ENCODE measurements around the gene LRRK1.

LRRK1 gene

DNA sequence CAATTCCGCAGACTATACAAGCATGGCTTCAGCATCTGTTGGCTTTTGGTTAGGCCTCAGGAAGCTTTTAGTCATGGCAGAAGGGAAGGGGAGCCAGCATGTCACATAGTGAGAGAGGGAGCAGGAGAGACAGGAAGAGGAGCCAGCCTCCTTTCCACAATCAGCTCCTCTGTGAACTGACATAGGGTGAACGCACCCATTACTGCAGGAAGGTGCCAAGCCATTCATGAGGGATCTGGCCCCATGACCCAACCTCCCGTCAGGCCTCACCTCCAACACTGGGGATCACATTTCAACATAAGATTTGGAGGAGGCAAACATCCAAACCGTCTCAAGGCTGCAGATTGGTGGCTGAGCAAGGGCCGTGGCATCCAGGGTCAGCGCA, 106.3 kb downstream of the LRRK1 start:
- no peak for DNase-seq

DNA sequence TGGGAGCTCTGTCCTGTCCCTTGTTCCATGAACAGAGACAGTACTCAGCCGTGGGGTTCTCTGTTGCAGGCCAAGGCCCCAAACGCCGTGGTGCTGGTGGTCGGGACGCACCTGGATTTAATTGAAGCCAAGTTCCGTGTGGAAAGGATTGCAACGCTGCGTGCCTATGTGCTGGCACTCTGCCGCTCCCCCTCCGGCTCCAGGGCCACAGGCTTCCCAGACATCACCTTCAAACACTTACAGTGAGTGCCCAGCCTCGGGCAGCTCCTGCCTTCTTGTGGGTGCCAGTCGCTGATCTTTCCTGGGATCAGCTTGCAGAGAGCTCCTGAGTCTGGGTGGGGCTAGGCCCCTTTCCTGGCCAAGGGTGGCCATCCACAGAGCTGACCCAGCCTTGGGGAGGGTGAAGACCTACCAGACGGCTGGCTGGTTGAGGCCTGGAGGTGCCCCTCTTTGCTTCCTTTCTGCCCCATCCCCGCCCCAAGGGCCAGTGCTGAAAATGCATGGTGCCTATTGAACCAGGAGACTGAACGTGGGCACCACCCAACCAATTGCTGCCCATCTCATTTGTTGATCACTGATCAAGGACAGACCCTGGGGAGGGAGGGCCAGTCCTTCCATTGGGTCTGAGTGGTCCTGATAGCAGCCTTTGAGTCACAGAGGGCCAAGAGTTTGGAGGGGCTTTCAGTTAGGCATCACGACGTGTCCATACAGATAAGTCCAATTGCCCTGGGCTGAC, 106.9 kb downstream of the LRRK1 start:
- no peak for DNase-seq

DNA sequence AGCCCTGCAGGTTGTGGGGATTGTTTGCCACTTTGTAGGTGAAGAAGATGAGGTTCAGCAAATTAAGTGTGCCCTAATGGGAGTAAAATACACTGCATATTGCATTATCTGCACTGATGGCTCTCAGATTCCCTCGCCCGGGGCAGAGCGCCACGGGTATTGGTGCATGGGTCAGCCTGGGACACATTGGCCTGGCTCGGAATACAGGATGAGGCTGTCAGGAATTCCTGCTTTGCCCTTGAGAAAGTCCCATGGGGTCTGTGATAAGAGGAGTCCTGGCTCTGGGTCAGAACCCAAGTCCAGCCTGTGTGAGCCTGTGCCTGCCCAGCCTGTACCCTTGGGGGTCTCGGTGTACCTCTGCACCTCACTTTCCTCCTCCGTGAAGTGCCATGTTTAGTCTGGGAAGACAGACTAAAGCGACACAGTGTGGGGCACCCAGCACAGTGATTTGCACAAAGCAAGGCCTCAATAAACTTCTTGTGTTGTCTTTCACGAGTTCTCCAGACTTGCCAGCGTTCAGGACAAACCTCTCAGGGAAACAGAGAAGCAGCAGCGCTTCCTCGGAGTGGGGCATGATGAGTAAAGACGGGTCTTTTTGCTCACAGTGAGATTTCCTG, 107.6 kb downstream of the LRRK1 start:
- DNase-seq: no peak

DNA sequence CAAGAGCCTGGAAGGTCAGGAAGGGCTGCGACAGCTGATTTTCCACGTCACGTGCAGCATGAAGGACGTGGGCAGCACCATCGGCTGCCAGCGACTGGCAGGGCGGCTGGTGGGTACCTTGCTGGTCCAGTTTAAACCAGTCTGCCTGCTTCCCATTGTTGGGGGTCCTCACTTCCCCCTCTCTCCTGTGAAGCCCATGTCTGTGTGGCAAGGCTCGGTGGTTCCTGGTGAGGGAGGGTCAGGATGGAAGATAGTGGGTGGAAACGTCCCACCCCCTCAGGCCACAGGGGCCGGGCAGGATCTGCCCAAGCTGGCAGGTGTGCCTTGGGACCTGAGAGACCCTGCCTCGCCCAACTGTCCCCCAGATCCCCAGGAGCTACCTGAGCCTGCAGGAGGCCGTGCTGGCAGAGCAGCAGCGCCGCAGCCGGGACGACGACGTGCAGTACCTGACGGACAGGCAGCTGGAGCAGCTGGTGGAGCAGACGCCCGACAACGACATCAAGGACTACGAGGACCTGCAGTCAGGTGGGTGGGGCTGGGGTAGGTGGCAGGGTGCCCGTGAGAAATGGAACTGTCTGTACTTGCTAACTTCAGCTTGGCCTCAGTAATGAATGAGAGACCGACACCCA, 108.2 kb downstream of the LRRK1 start:
- DNase-seq: no peak

DNA sequence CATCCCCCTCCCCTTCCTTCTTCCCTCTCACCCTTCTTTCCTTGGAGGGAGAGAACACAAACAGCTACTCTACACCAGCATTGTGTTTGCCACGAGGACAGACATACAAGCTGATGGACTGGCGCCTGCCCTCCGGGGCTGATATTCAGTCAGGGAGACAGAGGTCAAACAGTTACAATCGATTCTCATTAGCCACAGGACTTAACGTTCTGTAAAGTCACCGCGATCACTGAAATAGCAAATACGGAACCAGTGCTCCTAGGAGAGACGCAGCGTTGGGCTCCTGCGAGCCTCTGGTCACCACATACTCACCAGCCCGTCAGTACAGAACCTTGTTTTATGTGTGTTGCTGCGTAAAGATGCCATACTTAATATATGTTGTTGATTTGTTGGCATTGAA, 108.8 kb downstream of the LRRK1 start:
- no peak for DNase-seq

DNA sequence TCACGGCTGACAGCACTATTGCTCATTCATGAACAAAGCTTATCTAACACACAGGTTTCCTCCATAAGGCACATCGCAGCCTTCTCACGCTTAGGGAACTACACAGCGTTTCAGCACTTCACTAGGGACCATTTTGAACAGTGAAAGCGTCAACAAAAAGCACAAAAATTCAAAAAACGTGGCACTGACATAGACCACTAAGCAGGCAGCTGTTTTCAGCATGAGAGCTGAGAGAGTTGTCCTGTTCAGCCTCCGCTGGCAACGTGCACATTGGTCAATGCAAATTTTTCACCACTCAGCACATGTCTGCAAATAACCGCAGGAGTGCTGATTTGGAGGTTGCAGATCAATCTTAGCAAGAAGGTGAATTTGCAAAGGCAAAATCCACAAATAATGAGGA, 109.2 kb downstream of the LRRK1 start:
- no peak for DNase-seq

DNA sequence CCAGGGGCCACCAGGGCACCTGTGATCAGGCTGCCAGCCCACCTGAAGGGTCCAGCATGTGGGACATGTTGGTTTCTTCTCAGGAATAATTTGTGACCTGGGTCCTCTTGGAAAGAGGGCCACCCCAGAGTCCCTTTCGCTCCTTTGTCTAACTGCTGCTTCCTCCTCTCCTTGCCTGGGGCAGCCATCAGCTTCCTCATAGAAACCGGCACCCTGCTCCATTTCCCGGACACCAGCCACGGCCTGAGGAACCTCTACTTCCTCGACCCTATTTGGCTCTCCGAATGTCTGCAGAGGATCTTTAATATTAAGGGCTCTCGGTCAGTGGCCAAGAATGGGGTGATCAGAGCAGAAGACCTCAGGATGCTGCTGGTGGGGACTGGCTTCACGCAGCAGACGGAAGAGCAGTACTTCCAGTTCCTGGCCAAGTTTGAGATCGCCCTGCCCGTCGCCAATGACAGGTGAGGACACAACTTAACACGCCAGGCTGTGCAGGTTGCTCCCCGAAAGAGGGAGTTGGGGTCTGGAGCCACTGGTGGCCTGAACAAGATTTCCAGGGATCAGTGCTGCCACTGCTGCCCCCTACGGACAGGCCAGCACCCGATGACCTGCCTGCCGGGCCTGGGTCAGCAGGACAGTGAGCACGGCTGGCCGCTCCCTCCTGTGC, 109.7 kb downstream of the LRRK1 start:
- no peak for DNase-seq

DNA sequence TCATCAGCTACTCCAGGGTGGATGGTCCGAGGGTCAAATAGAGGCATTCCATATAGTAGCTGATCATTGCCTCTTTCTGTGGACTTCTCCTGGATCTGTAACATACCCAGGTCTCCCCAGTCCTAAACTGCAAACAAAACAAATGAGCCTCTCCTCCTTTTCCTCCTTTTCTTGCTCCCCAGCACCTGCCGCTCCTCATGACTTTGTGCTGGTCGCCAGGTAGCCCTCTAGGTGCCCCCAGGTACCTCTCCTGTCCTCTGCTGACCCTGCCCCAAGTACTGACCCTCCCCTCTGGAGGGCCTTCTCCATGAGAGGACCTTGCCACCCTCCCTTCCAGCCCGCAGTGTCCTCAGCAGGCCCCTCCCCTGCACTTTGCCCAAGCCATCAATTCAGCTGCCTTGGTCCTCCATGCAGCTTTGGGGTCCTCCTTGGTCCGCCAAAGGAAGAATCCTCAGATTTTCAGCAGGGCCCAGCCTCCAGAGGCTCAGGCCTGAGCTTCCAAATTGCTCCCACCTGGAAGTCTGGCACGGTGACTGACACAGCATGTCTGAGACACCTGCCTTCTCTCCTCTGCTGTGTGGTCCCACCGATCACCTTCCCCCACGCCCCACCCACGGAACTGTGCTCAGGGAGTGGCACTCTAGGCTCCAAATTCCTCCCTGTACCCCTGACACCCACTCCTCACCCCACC, 111.0 kb downstream of the LRRK1 start:
- DNase-seq: no peak

DNA sequence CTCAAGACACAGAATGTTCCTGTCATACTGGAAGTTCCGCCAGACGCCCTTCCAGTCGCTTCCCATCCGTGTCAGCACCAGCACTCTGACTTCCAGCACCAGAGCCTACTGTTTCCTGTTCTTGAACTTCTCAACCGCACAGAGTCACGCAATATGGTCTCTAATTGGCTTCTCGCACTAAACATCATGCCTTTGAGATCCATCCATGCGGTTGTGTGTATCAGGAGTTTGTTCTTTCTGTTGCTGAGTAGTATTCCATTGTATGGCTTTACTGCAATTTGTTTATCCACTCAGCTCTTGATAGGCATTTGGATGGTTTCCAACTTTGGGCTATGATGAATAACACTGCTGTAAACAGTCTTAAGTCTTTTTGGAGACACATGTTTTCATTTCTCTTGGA, 112.1 kb downstream of the LRRK1 start:
- DNase-seq: no peak

DNA sequence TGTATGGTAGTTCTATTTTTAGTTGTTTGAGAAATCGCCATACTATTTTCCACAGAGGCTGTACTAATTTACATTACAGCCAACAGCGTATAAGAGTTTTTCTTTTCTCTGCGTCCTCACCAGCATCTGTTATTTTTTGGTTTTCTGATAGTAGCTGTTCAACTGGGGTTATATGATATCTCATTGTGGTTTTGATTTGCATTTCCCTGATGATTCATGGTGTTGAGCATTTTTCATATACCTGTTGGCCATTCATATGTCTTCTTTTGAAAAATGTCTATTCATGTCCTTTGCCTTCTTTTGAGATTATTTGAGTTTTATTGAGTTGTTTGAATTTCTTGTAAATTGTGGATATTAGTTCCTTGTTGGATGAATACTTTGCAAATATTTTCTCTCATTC, 114.6 kb downstream of the LRRK1 start:
- DNase-seq: no peak

DNA sequence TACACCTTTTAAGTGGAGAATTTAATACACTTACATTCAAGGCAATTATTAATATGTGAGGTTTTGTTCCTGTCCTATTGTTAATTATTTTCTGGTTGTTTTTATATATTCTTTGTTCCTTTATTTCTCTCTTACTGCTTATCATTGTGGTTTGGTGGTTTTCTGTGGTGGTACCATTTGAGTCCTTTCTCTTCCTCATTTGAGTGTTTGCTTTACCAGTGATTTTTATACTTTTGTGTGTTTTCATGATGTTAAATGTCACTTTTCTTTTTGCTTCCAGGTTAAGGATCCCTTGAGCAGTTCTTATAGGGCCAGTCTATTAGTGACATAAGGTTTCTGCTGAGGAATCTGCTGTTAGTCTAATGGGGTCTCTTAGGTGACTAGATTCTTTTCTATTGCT, 116.5 kb downstream of the LRRK1 start:
- no peak for DNase-seq

DNA sequence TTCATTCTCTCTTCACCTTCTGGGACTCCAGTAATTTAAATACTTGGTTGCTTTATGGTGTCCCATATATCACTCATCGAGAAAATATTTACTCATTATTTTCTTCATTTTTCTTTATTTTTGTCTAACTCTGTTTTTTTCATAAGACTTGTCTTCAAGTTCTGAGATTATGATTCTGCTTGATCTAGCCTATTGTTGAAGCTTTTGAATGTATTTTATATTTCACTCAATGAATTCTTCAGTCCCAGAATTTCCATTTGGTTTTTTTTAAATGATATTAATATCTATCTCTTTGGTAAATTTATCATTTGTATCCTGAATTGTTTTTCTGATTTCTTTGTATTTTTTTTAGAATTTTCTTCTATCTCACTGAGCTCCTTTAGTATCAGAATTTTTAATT, 117.0 kb downstream of the LRRK1 start:
- no peak for DNase-seq

DNA sequence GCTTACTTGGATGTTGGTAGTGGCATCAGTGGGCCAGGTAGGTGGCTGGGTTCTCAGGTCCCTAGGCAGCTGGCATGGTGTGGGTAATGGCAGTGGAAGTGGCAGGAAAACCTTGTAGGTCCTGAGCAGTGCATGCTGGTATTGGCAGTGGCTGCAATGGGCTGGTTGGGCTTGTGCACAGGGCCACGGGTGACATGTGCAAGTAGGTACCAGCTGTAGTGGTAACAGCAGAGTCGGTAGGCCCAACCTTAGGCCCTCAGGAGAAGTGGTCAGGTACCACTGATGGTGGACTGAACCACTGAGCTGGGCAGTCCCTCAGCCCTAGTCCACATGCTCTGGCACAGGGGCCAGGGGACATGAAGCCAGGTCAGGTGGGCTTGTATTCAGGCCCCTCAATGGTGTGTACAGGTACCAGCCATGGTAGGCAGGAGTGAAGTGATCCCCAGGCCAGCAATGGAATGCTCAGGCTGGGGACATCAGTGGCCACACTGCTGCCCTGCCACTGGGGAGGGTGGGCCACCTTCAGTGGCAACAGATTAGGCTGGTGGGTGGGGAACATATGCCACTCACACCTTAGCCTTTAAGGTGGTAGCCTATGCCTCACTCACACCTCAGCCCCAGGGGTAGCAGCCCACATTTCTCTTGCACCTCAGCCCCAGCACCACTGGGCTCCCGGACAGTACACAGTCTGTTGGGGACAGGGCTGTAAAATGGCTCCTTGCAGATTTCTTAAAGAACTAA, 118.1 kb downstream of the LRRK1 start:
- no peak for DNase-seq

DNA sequence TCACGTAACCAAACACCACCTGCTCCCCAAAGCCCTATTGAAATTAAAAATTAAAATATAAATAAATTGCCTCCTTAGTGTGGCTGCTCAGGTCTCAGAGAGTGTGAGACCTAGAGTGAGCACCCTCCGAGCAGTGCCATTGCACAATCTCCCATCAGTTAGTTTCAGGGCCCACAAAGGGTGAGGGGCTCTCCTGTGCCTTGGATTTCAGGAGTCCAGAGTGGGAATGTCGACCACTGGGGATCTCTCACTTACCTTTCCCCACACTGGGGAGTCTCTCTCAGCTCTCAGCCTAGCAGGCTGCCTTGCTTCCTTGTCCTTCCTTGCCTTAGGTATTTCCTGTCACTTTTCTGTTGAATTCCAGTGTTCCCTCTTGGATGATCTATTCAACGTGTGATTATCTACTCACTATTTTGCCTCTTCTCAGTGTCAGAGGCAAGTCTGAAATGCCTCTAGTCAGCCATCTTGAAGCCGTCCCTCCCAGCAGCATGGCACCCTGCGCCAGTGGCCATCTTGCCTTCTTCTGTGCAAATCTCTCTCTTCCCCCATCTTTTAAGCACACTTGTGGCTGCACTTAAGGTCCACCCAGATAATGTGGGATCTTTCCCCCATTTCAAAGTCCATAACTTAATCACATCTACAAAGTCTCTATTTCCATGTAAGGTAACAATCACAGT, 119.3 kb downstream of the LRRK1 start:
- DNase-seq: no peak

DNA sequence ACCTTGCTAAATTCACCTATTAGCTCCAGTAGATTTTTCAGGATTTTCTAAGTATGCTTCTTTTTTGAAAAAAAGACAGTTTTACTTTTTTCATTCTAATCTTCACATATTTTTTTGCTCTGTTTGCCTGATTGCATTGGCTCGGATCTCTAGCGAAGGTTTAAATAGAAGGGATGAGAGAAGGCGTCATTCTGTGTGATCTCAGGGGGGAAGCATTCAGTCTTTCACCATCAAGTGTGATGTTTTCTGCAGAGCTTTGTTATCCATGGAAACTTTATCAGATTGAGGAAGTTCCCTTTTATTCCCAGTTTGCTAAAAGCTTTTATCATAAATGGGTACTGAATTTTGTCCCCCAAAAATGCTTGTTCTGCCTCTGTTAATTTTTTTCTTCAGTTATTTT, 120.3 kb downstream of the LRRK1 start:
- no peak for DNase-seq

DNA sequence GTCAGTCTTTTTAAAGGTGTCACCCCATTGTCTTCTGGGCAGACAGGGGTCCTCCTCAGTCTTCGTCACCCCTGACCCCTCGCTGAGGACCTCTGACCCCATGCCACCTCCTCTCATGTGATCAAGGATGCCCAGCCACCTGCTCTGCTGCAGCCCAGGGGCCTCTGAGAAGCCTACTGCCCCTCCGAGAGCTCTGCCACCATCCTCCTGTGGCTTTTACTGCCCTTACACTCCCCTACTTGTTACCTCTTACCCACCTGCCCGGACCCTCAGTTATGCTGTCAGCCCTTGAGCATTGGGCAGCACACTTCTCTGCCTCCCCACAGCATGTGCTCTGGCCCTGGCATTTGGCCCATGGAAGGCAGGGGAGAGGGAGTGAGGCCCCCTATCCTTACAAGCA, 123.2 kb downstream of the LRRK1 start:
- DNase-seq: no peak

DNA sequence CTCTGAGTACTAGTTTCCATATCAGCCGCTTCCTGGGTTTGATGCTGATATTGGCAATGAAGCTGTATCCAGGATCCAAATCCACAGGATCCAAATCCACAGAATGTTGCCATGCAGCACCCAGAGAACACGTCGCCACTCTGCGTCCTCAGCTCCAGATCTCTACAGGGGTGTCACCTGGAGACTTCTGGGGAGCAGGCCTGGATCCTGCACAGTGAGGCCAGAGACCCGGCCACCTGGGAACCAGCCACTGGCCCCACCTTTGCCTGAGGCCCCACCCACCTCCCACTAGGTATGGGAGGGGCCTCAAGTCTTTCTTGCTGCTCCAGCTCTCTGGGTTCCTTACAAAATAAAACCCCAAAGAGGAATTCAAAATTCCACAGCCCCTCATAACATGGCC, 123.9 kb downstream of the LRRK1 start:
- DNase-seq: no peak

DNA sequence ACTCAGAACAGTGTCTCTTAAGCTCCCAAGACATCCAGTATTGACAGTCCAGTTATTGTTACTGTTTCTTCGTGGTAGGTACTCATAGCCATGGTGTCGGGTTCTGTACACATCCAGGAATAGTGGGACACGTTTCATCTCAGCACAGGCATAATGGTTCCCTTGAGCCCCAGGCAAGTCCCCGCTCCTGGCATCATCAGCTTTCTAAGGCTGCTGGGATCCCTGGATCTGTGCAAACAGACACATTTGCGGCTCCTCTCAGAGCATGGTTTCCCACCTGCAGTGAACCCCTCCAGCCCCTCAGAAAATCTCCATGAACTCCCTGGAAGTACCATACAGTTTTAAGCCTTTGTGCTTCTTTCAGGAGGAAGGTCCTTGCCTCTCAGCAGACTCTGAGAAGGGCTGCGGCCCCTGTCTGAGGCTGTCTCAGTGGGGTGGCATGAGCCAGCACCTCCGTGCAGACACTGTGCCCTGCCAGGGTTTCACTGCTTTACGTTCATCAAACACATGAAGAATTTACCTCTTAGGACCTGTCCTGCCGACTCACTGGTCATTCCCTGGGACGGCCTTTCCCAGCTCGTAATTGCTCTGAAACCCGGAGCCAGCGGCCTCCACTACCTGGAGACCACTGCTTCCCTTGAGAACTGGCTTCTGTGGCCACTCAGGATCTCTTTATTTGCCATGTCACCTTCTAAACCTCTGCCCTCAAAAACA, 124.9 kb downstream of the LRRK1 start:
- no peak for DNase-seq

DNA sequence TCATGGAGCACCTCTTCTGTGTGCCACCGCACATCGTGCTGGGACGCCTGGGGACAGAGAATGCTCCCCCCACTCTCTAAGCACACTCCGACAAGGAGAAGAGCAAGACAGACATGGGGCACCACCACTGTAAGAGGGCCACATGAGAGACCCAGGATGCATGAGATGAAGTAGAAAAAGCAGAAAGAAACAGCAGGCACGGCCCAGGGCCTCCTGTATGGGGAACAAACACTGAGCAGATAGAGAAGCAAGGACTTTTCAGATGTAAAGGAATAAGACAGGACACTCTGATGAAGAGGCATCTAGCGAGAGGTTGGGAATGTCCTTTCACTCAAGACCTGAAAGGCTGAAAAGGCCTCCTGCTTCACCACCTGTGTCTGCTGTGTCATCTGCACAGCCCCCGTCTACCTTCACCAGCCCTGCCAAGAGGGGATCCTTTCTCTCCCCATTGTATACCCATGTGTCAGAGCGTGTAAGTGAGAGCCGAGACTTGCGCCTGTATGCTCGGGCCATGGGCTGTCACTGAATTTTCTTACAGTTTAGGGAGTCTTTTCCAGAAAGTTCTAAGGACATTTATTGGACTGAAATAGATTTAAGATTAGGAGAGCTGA, 125.6 kb downstream of the LRRK1 start:
- no peak for DNase-seq

DNA sequence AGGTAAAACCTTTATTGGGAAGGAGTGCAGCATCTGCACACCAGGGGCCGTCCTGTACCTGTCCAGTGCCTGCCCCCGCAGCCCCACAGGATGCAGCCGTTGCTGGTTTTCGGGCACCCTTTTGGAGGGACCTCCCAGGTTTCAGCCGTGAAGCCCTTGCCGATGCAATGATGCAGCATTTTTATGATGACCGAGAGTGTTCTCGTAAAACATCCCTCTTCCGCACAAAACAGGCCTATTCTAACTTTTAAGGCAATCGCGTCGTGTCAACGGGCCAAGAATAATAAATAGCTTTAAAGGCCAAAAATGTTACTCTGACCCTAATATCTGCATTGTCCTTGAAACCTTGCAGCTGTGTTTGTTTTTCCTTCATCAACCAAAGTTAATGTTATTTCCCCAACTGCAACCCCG, 126.1 kb downstream of the LRRK1 start:
- no peak for DNase-seq

Data from EL (cell line).